A673 (cell line): ENCODE data around the gene RMP24.

ENCODE experiments used
- BruUV-seq: library from RNA; stranded (reverse); fragments of 400-500 nt; replicated peaks from 2 replicates; lab custom pipeline; 2021; lab: Mats Ljungman, UMichigan
- CTCF ChIA-PET: fragments of 300-600 bp; sonication (Branson Sonifier 250); formaldehyde crosslinking; loops from one replicate; lab custom pipeline; 2022; ENCODE audit warnings: antibody characterized with exemption; lab: Charles Lee
- POLR2A ChIA-PET: fragments of 300-600 bp; sonication (Branson Sonifier 250); formaldehyde crosslinking; loops from one replicate; lab custom pipeline; 2022; ENCODE audit warnings: antibody characterized with exemption; ENCODE audit not compliant: low non-redundant PET; lab: Charles Lee
- DNase-seq: peaks from one replicate; pipeline ENCODE4 v3.0.0-alpha.2; 2015; ENCODE audit warnings: low spot score
- H3K27ac ChIP-seq: fragments of 200-600 bp; sonication (generic); 2 replicates; pipeline ENCODE4 v1.5.1; 2016; ENCODE audit warnings: mixed run types, low read depth, mild to moderate bottlenecking, mixed read lengths, antibody characterized with exemption, low read length; ENCODE audit not compliant: poor library complexity, severe bottlenecking
- H3K27me3 ChIP-seq: fragments of 200-600 bp; sonication (generic); replicated peaks from 2 replicates; pipeline ENCODE4 v1.6.1; 2017; ENCODE audit warnings: mixed run types, low read depth, mild to moderate bottlenecking, mixed read lengths, antibody characterized with exemption, low read length; ENCODE audit not compliant: insufficient read depth, poor library complexity
- H3K36me3 ChIP-seq: fragments of 200-600 bp; sonication (generic); 2 replicates; pipeline ENCODE4 v1.6.1; 2016; ENCODE audit warnings: mixed run types, mild to moderate bottlenecking, mixed read lengths, antibody characterized with exemption, low read length; ENCODE audit not compliant: insufficient read depth, poor library complexity, severe bottlenecking
- H3K4me1 ChIP-seq: fragments of 200-600 bp; sonication (generic); 2 replicates; pipeline ENCODE4 v1.6.1; 2017; ENCODE audit warnings: mixed run types, mild to moderate bottlenecking, mixed read lengths, antibody characterized with exemption, low read length; ENCODE audit not compliant: insufficient read depth, poor library complexity, severe bottlenecking
- H3K4me3 ChIP-seq: fragments of 200-600 bp; sonication (generic); 2 replicates; pipeline ENCODE4 v1.5.1; 2016; ENCODE audit warnings: low read depth, mixed run types, mild to moderate bottlenecking, mixed read lengths, low read length; ENCODE audit not compliant: poor library complexity, severe bottlenecking
- H3K9me3 ChIP-seq: fragments of 200-600 bp; sonication (generic); 2 replicates; pipeline ENCODE4 v1.6.1; 2016; ENCODE audit warnings: mixed run types, low read depth, mild to moderate bottlenecking, mixed read lengths, antibody characterized with exemption, low read length; ENCODE audit not compliant: poor library complexity, severe bottlenecking
- CTCF ChIP-seq: fragments of 300-800, 200-600 bp; sonication (generic); conservative IDR thresholded peaks from 2 replicates; pipeline ENCODE4 v1.5.1; 2017; ENCODE audit warnings: low read depth, mild to moderate bottlenecking, antibody characterized with exemption, low read length, moderate library complexity, mixed read lengths
- EZH2 ChIP-seq: fragments of 200-600 bp; sonication (generic); IDR thresholded peaks from 2 replicates; pipeline ENCODE4 v1.6.1; 2017; ENCODE audit warnings: borderline replicate concordance, low read depth, mild to moderate bottlenecking, mixed read lengths, antibody characterized with exemption, low read length; ENCODE audit not compliant: poor library complexity, severe bottlenecking
- intact Hi-C: fragments of 100-400 bp; cut with micrococcal nuclease; formaldehyde crosslinking; loops from one replicate; pipeline ENCODE4 v1.10.0; 2022; ENCODE audit not compliant: unreplicated experiment

Gene RMP24

GRCh38 chr18:35942133-35942532 lies 30.3 kb upstream of the RMP24 start:
- CTCF ChIA-PET: no interaction called here
- no peaks in the 10 kb centered on the region for H3K9me3 ChIP-seq
- no peak for DNase-seq
- H3K27me3 ChIP-seq: no peaks in the 10 kb centered on the region
- H3K4me3 ChIP-seq: no peak overlapping the region
- intact Hi-C loops: no loop called here
- TF ChIP-seq CTCF: no peak
- no peak for TF ChIP-seq EZH2
- H3K36me3 ChIP-seq: no peaks in the 10 kb centered on the region
- no peaks in the 10 kb centered on the region for H3K4me1 ChIP-seq
- no TSS peak for BruUV-seq
- H3K27ac ChIP-seq: no peak overlapping the region
- POLR2A ChIA-PET: no interaction called here

- H3K4me1 ChIP-seq: no peaks in the 10 kb centered on the region
- POLR2A ChIA-PET: no interaction called here
- H3K27ac ChIP-seq: no peak overlapping the region
- intact Hi-C loops: no loop called here
- TF ChIP-seq EZH2: no peak
- TF ChIP-seq CTCF: no peak
- BruUV-seq: no TSS peak
- no peak overlapping the region for H3K4me3 ChIP-seq
- H3K27me3 ChIP-seq: no peaks in the 10 kb centered on the region
- CTCF ChIA-PET: no interaction called here
- H3K9me3 ChIP-seq: no peaks in the 10 kb centered on the region
- no peaks in the 10 kb centered on the region for H3K36me3 ChIP-seq
- DNase-seq: no peak
Measured at GRCh38 chr18:35942661-35943060, 29.8 kb upstream of the RMP24 start.

GRCh38 chr18:35948080-35948479 lies 24.4 kb upstream of the RMP24 start:
- Histone ChIP-seq H3K4me1 (no peaks in the 10 kb centered on the region), H3K27ac (no peak overlapping the region), H3K9me3 (no peaks in the 10 kb centered on the region), H3K36me3 (no peaks in the 10 kb centered on the region), H3K4me3 (no peak overlapping the region), H3K27me3 (no peaks in the 10 kb centered on the region)
- POLR2A ChIA-PET: no interaction called here
- intact Hi-C loops: no loop called here
- TF ChIP-seq EZH2: no peak
- TF ChIP-seq CTCF: no peak
- no TSS peak for BruUV-seq
- DNase-seq: no peak
- CTCF ChIA-PET: no interaction called here
